ENCODE results near the gene PLVAP. TPM values are rescaled to one million over a fixed set of nuclear protein-coding genes. Genes with fewer than 3 reads are reported as not detected.

The PLVAP gene
- total RNA-seq, 1 experiment from 2014 or later = not detected

GRCh38 chr19:17314007-17314593, 63.0 kb downstream of the PLVAP start:
- Histone ChIP-seq H3K36me3 (ENCODE audit: control insufficient read depth, insufficient read depth, low read length) (peaks cover 6% of the 10 kb centered on the region), H3K4me3 (ENCODE audit: low read depth, low read length) (no peak overlapping the region), H3K27me3 (replicated peaks; ENCODE audit: control insufficient read depth, insufficient read depth, low read length) (no peaks in the 10 kb centered on the region), H3K4me1 (peaks cover 23% of the 10 kb centered on the region), H3K9me3 (no peaks in the 10 kb centered on the region)
- no peak overlapping the region for H3K4me3 Mint-ChIP-seq (ENCODE audit: unreplicated experiment)
- H3K9me3 Mint-ChIP-seq (ENCODE audit: unreplicated experiment) = no peaks in the 10 kb centered on the region
- intact Hi-C loops (cut with micrococcal nuclease; ENCODE audit: unreplicated experiment) = no loop called here
- no peak overlapping the region for H3K27ac Mint-ChIP-seq (ENCODE audit: unreplicated experiment)
- POLR2A ChIA-PET = no interaction called here
- BruUV-seq (replicated peaks) = no TSS peak
- CTCF ChIA-PET = no interaction called here
- H3K27me3 Mint-ChIP-seq (ENCODE audit: insufficient read depth, unreplicated experiment) = no peaks in the 10 kb centered on the region
- peaks cover 60% of the 10 kb centered on the region for H3K36me3 Mint-ChIP-seq (ENCODE audit: insufficient read depth, unreplicated experiment)
- peaks cover 11% of the 10 kb centered on the region for H3K4me1 Mint-ChIP-seq (ENCODE audit: low read depth, unreplicated experiment)
- DNase-seq = no peak
- no peak for TF ChIP-seq CTCF (IDR thresholded peaks at IDR 0.05; ENCODE audit: insufficient read depth in 1 of 2, low read depth in 1 of 2, low read length in 1 of 2, severe bottlenecking in 1 of 2, unreplicated experiment in 1 of 2)

- Mint-ChIP-seq H3K27ac (ENCODE audit: unreplicated experiment) (peak overlapping the region; percentile 84), H3K9me3 (ENCODE audit: unreplicated experiment) (no peaks in the 10 kb centered on the region), H3K4me1 (ENCODE audit: low read depth, unreplicated experiment) (peaks cover 19% of the 10 kb centered on the region), H3K36me3 (ENCODE audit: insufficient read depth, unreplicated experiment) (peaks cover 64% of the 10 kb centered on the region), H3K4me3 (ENCODE audit: unreplicated experiment) (peak overlapping the region; percentile 53), H3K27me3 (ENCODE audit: insufficient read depth, unreplicated experiment) (no peaks in the 10 kb centered on the region)
- POLR2A ChIA-PET = no interaction called here
- BruUV-seq (replicated peaks) = no TSS peak
- no peaks in the 10 kb centered on the region for H3K27me3 ChIP-seq (replicated peaks; ENCODE audit: control insufficient read depth, insufficient read depth, low read length)
- CTCF ChIA-PET = interaction anchor here (0.9 to 1.7 kb wide), 2 partner anchors 17 to 20 kb away, joined by 3 to 7 read pairs; no protein-coding TSS in a partner anchor
- no peak for TF ChIP-seq CTCF (IDR thresholded peaks at IDR 0.05; ENCODE audit: insufficient read depth in 1 of 2, low read depth in 1 of 2, low read length in 1 of 2, severe bottlenecking in 1 of 2, unreplicated experiment in 1 of 2)
- intact Hi-C loops (cut with micrococcal nuclease; ENCODE audit: unreplicated experiment) = no loop called here
- H3K4me1 ChIP-seq = peaks cover 23% of the 10 kb centered on the region
- peaks cover 6% of the 10 kb centered on the region for H3K36me3 ChIP-seq (ENCODE audit: control insufficient read depth, insufficient read depth, low read length)
- H3K9me3 ChIP-seq = no peaks in the 10 kb centered on the region
- DNase-seq = no peak
- no peak overlapping the region for H3K4me3 ChIP-seq (ENCODE audit: low read depth, low read length)
These were observed 64.7 kb downstream of the PLVAP start for GRCh38 chr19:17312189-17313113.

- Mint-ChIP-seq H3K4me3 (ENCODE audit: unreplicated experiment) (peak overlapping the region; percentile 53), H3K4me1 (ENCODE audit: low read depth, unreplicated experiment) (peaks cover 20% of the 10 kb centered on the region), H3K36me3 (ENCODE audit: insufficient read depth, unreplicated experiment) (peaks cover 55% of the 10 kb centered on the region), H3K27ac (ENCODE audit: unreplicated experiment) (peak overlapping the region; percentile 84), H3K9me3 (ENCODE audit: unreplicated experiment) (no peaks in the 10 kb centered on the region), H3K27me3 (ENCODE audit: insufficient read depth, unreplicated experiment) (no peaks in the 10 kb centered on the region)
- ChIA-PET CTCF (interaction anchor here (0.9 to 1.7 kb wide), 2 partner anchors 18 to 19 kb away, joined by 3 to 7 read pairs; no protein-coding TSS in a partner anchor), POLR2A (no interaction called here)
- no peaks in the 10 kb centered on the region for H3K27me3 ChIP-seq (replicated peaks; ENCODE audit: control insufficient read depth, insufficient read depth, low read length)
- peaks cover 6% of the 10 kb centered on the region for H3K36me3 ChIP-seq (ENCODE audit: control insufficient read depth, insufficient read depth, low read length)
- intact Hi-C loops (cut with micrococcal nuclease; ENCODE audit: unreplicated experiment) = no loop called here
- peak; percentile 49 to 64 for DNase-seq
- no TSS peak for BruUV-seq (replicated peaks)
- no peaks in the 10 kb centered on the region for H3K9me3 ChIP-seq
- H3K4me3 ChIP-seq (ENCODE audit: low read depth, low read length) = no peak overlapping the region
- H3K4me1 ChIP-seq = peaks cover 23% of the 10 kb centered on the region
- TF ChIP-seq CTCF (IDR thresholded peaks at IDR 0.05; ENCODE audit: insufficient read depth in 1 of 2, low read depth in 1 of 2, low read length in 1 of 2, severe bottlenecking in 1 of 2, unreplicated experiment in 1 of 2) = no peak
These were observed 65.5 kb downstream of the PLVAP start for GRCh38 chr19:17311455-17312188.

Measured in Caco-2 (cell line).